HPDE6-E6E7 (cell line): Measurements from ENCODE around the gene UBR3.
"Not testable (repeated sequence)": the region's sequence is repeated elsewhere in the genome, so short reads cannot be mapped to it uniquely, and the experiment has no call there.

Experiments used
- DNase-seq: peaks from one replicate; pipeline ENCODE4 v3.0.0; 2011; ENCODE audit warnings: missing footprints; ENCODE audit errors: extremely low spot score

The UBR3 gene

GRCh38 chr2:169871369-169871768 lies 44.1 kb downstream of the UBR3 start:
- not testable (repeated sequence) for DNase-seq

GRCh38 chr2:169871994-169872393 lies 44.7 kb downstream of the UBR3 start:
- no peak for DNase-seq

GRCh38 chr2:169877398-169877797 lies 50.1 kb downstream of the UBR3 start:
- no peak for DNase-seq

- no peak for DNase-seq
Observed at GRCh38 chr2:169887120-169887519, 59.9 kb downstream of the UBR3 start.

- DNase-seq = peak; percentile 2
Observed at GRCh38 chr2:169891593-169892298, 64.5 kb downstream of the UBR3 start.

GRCh38 chr2:169892951-169893350 lies 65.7 kb downstream of the UBR3 start:
- no peak for DNase-seq

- no peak for DNase-seq
Observed at GRCh38 chr2:169895294-169895985, 68.2 kb downstream of the UBR3 start.

- no peak for DNase-seq
Observed at GRCh38 chr2:169897834-169898233, 70.6 kb downstream of the UBR3 start.

GRCh38 chr2:169900103-169900502 lies 72.8 kb downstream of the UBR3 start:
- not testable (repeated sequence) for DNase-seq

- DNase-seq = no peak
Observed at GRCh38 chr2:169900686-169901085, 73.4 kb downstream of the UBR3 start.

GRCh38 chr2:169906731-169907130 lies 79.5 kb downstream of the UBR3 start:
- no peak for DNase-seq

- no peak for DNase-seq
Observed at GRCh38 chr2:169909376-169909775, 82.1 kb downstream of the UBR3 start.

GRCh38 chr2:169910109-169910799 lies 83.0 kb downstream of the UBR3 start:
- no peak for DNase-seq

GRCh38 chr2:169911119-169911518 lies 83.9 kb downstream of the UBR3 start:
- no peak for DNase-seq

- DNase-seq = no peak
Observed at GRCh38 chr2:169916623-169917022, 89.4 kb downstream of the UBR3 start.

- no peak for DNase-seq
Observed at GRCh38 chr2:169923977-169924376, 96.7 kb downstream of the UBR3 start.

GRCh38 chr2:169925968-169926367 lies 98.7 kb downstream of the UBR3 start:
- no peak for DNase-seq

GRCh38 chr2:169928463-169928864 lies 101.2 kb downstream of the UBR3 start:
- DNase-seq = no peak

GRCh38 chr2:169933124-169933711 lies 106.0 kb downstream of the UBR3 start:
- DNase-seq = peak; percentile 26

- not testable (repeated sequence) for DNase-seq
Observed at GRCh38 chr2:169936652-169937051, 109.4 kb downstream of the UBR3 start.

GRCh38 chr2:169945515-169945914 lies 118.3 kb downstream of the UBR3 start:
- DNase-seq = no peak

GRCh38 chr2:169946092-169946491 lies 118.8 kb downstream of the UBR3 start:
- no peak for DNase-seq
